Retinal pigment epithelial cell (primary cell): Measurements from ENCODE around the gene RPN1.
A peak's percentile ranks its signal among the peaks of the same experiment; 100 is the strongest.

Experiments used
- DNase-seq: peaks from one replicate; pipeline ENCODE4 v3.0.0-alpha.2; 2010; ENCODE audit warnings: low read depth
- H3K4me3 ChIP-seq: 2 replicates; pipeline ENCODE4 v1.5.1; 2011; ENCODE audit warnings: mild to moderate bottlenecking, low read length, control low read depth, moderate library complexity
- CTCF ChIP-seq: conservative IDR thresholded peaks from 2 replicates; pipeline ENCODE4 v1.5.1; 2011; ENCODE audit warnings: low read depth, low read length, control low read depth, inconsistent platforms

Gene RPN1

DNA sequence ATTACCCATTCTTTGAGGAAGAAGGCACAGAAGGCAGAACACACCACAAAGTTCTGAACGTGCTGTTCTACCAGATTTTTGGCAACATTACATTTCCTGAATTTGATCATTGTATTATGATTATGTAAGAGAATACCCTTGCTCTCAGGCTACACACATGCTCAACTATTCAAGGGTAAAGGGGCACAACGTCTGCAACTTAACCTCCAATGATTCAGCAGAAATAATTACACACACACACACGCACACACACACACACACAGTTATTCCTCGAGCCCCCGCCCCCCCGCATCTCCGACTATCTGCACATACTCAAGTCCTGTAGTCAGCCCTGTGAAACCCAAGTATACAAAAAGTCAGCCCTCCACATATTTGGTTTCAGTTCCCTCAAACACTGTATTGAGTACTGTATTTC, 26.8 kb downstream of the RPN1 start:
- no peak for DNase-seq
- no peak overlapping the region for H3K4me3 ChIP-seq
- no peak for TF ChIP-seq CTCF

DNA sequence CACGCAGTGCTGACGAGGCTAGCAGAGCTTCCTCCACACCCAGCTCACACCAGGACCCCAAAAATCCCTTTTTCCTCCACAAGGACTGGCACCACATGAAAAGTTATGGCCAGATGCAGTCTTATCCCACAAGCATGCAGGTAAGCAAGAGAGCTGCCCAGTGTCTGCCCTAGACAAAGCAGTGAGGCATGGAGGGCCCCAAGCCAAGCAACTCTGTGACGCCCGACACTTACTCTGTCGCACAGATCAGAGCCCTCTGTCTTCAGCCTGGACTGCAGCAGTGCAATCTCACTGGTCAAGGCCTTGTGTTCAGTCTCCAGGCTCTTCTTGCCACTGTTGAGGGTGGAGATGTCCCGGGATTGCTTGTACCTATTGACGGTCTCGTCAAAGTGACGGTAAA, 28.7 kb downstream of the RPN1 start:
- no peak for DNase-seq
- no peak for TF ChIP-seq CTCF
- no peak overlapping the region for H3K4me3 ChIP-seq

- DNase-seq = no peak
- H3K4me3 ChIP-seq = no peak overlapping the region
- no peak for TF ChIP-seq CTCF
Measured at GRCh38 chr3:128621234-128621633, 29.4 kb downstream of the RPN1 start.

DNA sequence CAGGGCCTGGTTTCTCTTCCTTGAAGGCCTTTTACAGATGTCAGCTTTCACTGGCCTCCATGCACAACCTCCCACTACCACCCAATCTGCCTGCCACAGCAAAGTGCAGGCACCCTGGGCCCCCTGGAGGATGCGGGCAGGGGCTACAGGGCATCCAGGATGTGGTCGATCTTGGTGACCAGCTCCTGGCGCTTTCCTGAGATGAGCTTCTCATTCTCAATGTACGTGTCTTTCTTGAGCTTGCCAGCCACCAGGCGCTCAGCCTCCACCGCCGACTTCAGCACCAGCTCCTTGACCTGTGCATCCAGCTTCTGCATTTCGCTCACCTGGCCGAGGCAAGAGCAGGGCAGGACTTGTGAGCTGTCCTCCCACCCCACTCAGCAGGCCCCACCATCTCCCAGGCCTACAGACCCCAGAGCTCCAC, 30.3 kb downstream of the RPN1 start:
- DNase-seq = no peak
- no peak overlapping the region for H3K4me3 ChIP-seq
- TF ChIP-seq CTCF = peak; percentile 14

DNA sequence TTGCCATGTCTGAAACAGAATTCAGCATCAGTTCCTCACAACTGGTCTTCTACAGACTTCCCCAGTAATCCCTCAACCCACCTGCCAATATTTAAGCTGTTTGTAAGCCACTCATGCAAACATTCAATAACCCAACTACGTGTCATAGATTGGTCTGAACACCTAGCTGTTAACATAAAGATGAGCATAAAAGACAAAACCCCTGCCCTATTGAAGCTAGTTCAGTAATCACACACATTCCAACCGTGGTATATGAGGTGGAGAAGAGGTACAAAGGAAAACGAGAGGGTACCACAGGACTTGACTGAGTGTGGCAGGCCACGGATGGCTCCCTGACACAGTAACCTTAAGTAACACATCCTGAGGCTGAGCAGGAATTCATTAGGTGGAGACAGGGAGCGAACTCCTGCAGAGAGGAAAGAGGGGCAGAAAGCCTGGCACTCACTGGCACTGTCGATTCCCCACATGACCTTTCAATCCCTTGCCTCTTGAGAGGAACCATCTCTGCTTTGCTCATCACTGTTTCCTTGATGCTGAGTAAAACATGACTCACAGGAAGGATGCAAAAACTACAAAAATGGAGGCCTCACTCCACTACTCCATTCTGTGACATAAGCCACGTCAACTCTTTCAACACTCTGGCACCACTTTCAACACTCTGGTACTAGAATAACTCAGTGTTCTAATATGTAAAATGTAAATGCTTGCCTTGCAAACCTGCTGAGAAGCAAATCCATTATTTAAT, 31.3 kb downstream of the RPN1 start:
- peak; percentile 34 for DNase-seq
- no peak for TF ChIP-seq CTCF
- no peak overlapping the region for H3K4me3 ChIP-seq

- peak overlapping the region; percentile 86 for H3K4me3 ChIP-seq
- TF ChIP-seq CTCF = no peak
- DNase-seq = no peak
Measured at GRCh38 chr3:128618398-128618726, 32.3 kb downstream of the RPN1 start.
